GM23248 (cell line): ENCODE measurements around the gene FARP1. TPM values are rescaled to one million over a fixed set of nuclear protein-coding genes. Genes with fewer than 3 reads are reported as not detected.

Experiments
- DNase-seq: peaks from one replicate; pipeline ENCODE4 v3.0.0-alpha.2; 2015
- H2AFZ ChIP-seq: fragments of 200-600 bp; sonication (generic); 2 replicates; pipeline ENCODE4 v1.6.1; 2016; ENCODE audit warnings: antibody characterized with exemption
- H3F3A ChIP-seq: fragments of 200-600 bp; sonication (generic); 2 replicates; pipeline ENCODE4 v1.6.1; 2016; ENCODE audit warnings: mild to moderate bottlenecking, antibody characterized with exemption, mixed run types; ENCODE audit not compliant: insufficient read depth
- H3K27ac ChIP-seq: fragments of 200-600 bp; sonication (generic); 2 replicates; pipeline ENCODE4 v1.5.1; 2016; ENCODE audit warnings: mild to moderate bottlenecking
- H3K27me3 ChIP-seq: fragments of 200-600 bp; sonication (generic); replicated peaks from 2 replicates; pipeline ENCODE4 v1.6.1; 2016; ENCODE audit warnings: mild to moderate bottlenecking; ENCODE audit not compliant: insufficient read depth
- H3K36me3 ChIP-seq: fragments of 200-600 bp; sonication (generic); 2 replicates; pipeline ENCODE4 v1.6.1; 2016; ENCODE audit warnings: low read depth, mild to moderate bottlenecking
- H3K4me1 ChIP-seq: fragments of 200-600 bp; sonication (generic); 2 replicates; pipeline ENCODE4 v1.6.1; 2016; ENCODE audit warnings: mild to moderate bottlenecking; ENCODE audit not compliant: insufficient read depth
- H3K4me2 ChIP-seq: fragments of 200-600 bp; sonication (generic); one replicate; pipeline ENCODE4 v1.6.1; 2016; ENCODE audit warnings: mild to moderate bottlenecking; ENCODE audit not compliant: unreplicated experiment
- H3K4me3 ChIP-seq: fragments of 200-600 bp; sonication (generic); 2 replicates; pipeline ENCODE4 v1.5.1; 2016; ENCODE audit warnings: mild to moderate bottlenecking
- H3K79me2 ChIP-seq: fragments of 200-600 bp; sonication (generic); 2 replicates; pipeline ENCODE4 v1.6.1; 2016; ENCODE audit warnings: mild to moderate bottlenecking; ENCODE audit not compliant: insufficient read depth
- H3K9ac ChIP-seq: fragments of 200-600 bp; sonication (generic); 2 replicates; pipeline ENCODE4 v1.6.1; 2016; ENCODE audit warnings: mild to moderate bottlenecking
- H3K9me2 ChIP-seq: fragments of 200-600 bp; sonication (generic); 2 replicates; pipeline ENCODE4 v1.6.1; 2016; ENCODE audit warnings: mixed run types, mild to moderate bottlenecking, moderate library complexity; ENCODE audit not compliant: insufficient read depth
- H3K9me3 ChIP-seq: fragments of 200-600 bp; sonication (generic); one replicate; pipeline ENCODE4 v1.6.1; 2017; ENCODE audit warnings: low read depth
- H4K20me1 ChIP-seq: fragments of 200-600 bp; sonication (generic); 2 replicates; pipeline ENCODE4 v1.6.0; 2016; ENCODE audit not compliant: insufficient read depth
- EZH2 ChIP-seq: fragments of 200-600 bp; sonication (generic); IDR thresholded peaks from 2 replicates; pipeline ENCODE4 v1.6.1; 2018; ENCODE audit warnings: antibody characterized with exemption, mild to moderate bottlenecking; ENCODE audit not compliant: insufficient read depth, poor library complexity, severe bottlenecking
- EZH2phosphoT487 ChIP-seq: fragments of 200-600 bp; sonication (generic); IDR thresholded peaks from 2 replicates; pipeline ENCODE4 v1.6.1; 2018; ENCODE audit warnings: antibody characterized with exemption, moderate library complexity, mild to moderate bottlenecking, low read depth; ENCODE audit not compliant: insufficient read depth
- WGBS, 2 experiments: methylation state at CpG; one replicate each; pipeline ENCODE4 v1.1.6; 2015 to 2017; ENCODE audit warnings: low lambda C conversion rate in 2 of 2, low coverage in 1 of 2; ENCODE audit errors: missing lambda C conversion rate in 2 of 2; 5-methylcytosine and 5-hydroxymethylcytosine counted together
- in situ Hi-C: fragments of 300-500 bp; cut with MboI; formaldehyde crosslinking; loops from 2 replicates; pipeline ENCODE4 v1.15.0; 2020
- polyA plus RNA-seq: library from polyadenylated mRNA; unstranded; fragments of >200 nt; fragmentation: Nextera tagmentation; extraction: Ambion mirVana; gene quantifications from 2 replicates; pipeline ENCODE4 v1.2.1, GENCODE V29; 2016
- total RNA-seq: library from RNA; depleted of rRNA; stranded (reverse); fragments of >200 nt; shearing (Covaris generic); gene quantifications from 2 replicates; pipeline ENCODE4 v1.2.3, GENCODE V29; 2014

FARP1 gene
- total and polyA plus RNA-seq, 2 experiments from 2014 or later, result 53.7 to 56.6 TPM

- Histone ChIP-seq H3F3A (0 out of 2 replicates have a peak, but pooled peaks cover 5% of the 10 kb centered on the region), H3K4me3 (no peak overlapping the region), H3K9me2 (no peaks in the 10 kb centered on the region), H2AFZ (no peak overlapping the region), H3K27me3 (no peaks in the 10 kb centered on the region), H3K4me1 (peaks cover 6% of the 10 kb centered on the region), H3K36me3 (peaks cover 10% of the 10 kb centered on the region; the same call in 1 of the 2 replicates), H3K79me2 (peaks cover 93% of the 10 kb centered on the region), H4K20me1 (no peaks in the 10 kb centered on the region), H3K4me2 (no peak overlapping the region), H3K9me3 (no peaks in the 10 kb centered on the region), H3K27ac (no peak overlapping the region), H3K9ac (no peak overlapping the region)
- 54 to 59% methylated on average over 3 of the region's 3 CpGs for WGBS, 2 experiments
- no peak for DNase-seq
- in situ Hi-C loops, result loop anchor here (10.0 to 25.0 kb wide), 2 partner anchors 186 to 369 kb away; no protein-coding TSS in a partner anchor
- no peak for TF ChIP-seq EZH2phosphoT487
- no peak for TF ChIP-seq EZH2
Observed at GRCh38 chr13:98468361-98468760, 325.5 kb downstream of the FARP1 start.

- H3K4me1 ChIP-seq, result peaks cover 6% of the 10 kb centered on the region
- H3K4me2 ChIP-seq, result no peak overlapping the region
- no peaks in the 10 kb centered on the region for H3K27me3 ChIP-seq
- no peak overlapping the region for H2AFZ ChIP-seq
- no peaks in the 10 kb centered on the region for H3K9me3 ChIP-seq
- no peak overlapping the region for H3K9ac ChIP-seq
- H3K79me2 ChIP-seq, result peaks cover 93% of the 10 kb centered on the region
- H3K27ac ChIP-seq, result no peak overlapping the region
- H3F3A ChIP-seq, result 0 out of 2 replicates have a peak, but pooled peaks cover 5% of the 10 kb centered on the region
- WGBS, 2 experiments, result 90 to 91% methylated on average over 20 of the region's 20 CpGs
- no peak overlapping the region for H3K4me3 ChIP-seq
- in situ Hi-C loops, result loop anchor here (10.0 to 25.0 kb wide), 2 partner anchors 186 to 368 kb away; no protein-coding TSS in a partner anchor
- TF ChIP-seq EZH2 (no peak), EZH2phosphoT487 (no peak)
- no peak for DNase-seq
- peaks cover 8% of the 10 kb centered on the region; the same call in 1 of the 2 replicates for H3K36me3 ChIP-seq
- no peaks in the 10 kb centered on the region for H4K20me1 ChIP-seq
- H3K9me2 ChIP-seq, result no peaks in the 10 kb centered on the region
Observed at GRCh38 chr13:98468929-98469328, 326.0 kb downstream of the FARP1 start.

- Histone ChIP-seq H2AFZ (no peak overlapping the region), H3F3A (0 out of 2 replicates have a peak, but pooled peaks cover 5% of the 10 kb centered on the region), H3K36me3 (peaks cover 8% of the 10 kb centered on the region; the same call in 1 of the 2 replicates), H3K4me1 (peaks cover 10% of the 10 kb centered on the region), H3K9me3 (no peaks in the 10 kb centered on the region), H3K27me3 (no peaks in the 10 kb centered on the region), H3K9me2 (no peaks in the 10 kb centered on the region), H3K79me2 (peaks cover 93% of the 10 kb centered on the region), H3K27ac (no peak overlapping the region), H3K9ac (no peak overlapping the region), H3K4me3 (no peak overlapping the region), H4K20me1 (no peaks in the 10 kb centered on the region), H3K4me2 (no peak overlapping the region)
- WGBS, 2 experiments, result 87 to 89% methylated on average over 6 of the region's 6 CpGs
- TF ChIP-seq EZH2phosphoT487, result no peak
- no peak for TF ChIP-seq EZH2
- DNase-seq, result no peak
- in situ Hi-C loops, result loop anchor here (25.0 kb wide), 1 partner anchor 366 kb away; no protein-coding TSS in a partner anchor
Observed at GRCh38 chr13:98470920-98471319, 328.0 kb downstream of the FARP1 start.

DNA sequence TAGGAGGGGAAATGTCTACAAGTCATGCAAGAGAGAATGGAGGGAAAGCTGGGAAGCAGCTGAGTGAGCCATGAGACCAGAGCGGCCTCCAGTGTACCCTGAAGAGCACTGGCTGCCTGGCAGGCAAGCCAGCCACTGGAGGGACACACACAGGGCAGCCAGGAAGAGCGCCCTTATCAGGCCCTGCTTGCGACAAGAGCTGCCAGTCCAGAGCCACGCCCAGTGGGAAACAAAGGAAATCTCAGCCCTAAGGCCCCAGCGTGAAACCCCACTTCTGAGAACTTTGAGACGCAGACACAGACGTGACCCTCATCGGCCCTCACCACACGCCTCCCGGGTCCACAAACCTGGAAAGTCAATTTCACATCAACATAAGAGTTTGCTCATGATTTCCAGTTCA, 329.0 kb downstream of the FARP1 start:
- H3K27ac ChIP-seq, result no peak overlapping the region
- H3K4me1 ChIP-seq, result peaks cover 18% of the 10 kb centered on the region
- peaks cover 8% of the 10 kb centered on the region; the same call in 1 of the 2 replicates for H3K36me3 ChIP-seq
- H2AFZ ChIP-seq, result no peak overlapping the region
- in situ Hi-C loops, result loop anchor here (25.0 kb wide), 1 partner anchor 365 kb away; no protein-coding TSS in a partner anchor
- no peak overlapping the region for H3K4me3 ChIP-seq
- H3K9ac ChIP-seq, result no peak overlapping the region
- no peaks in the 10 kb centered on the region for H4K20me1 ChIP-seq
- H3K4me2 ChIP-seq, result no peak overlapping the region
- no peaks in the 10 kb centered on the region for H3K9me3 ChIP-seq
- WGBS, 2 experiments, result 87 to 94% methylated on average over 10 of the region's 10 CpGs
- peaks cover 93% of the 10 kb centered on the region for H3K79me2 ChIP-seq
- no peak for TF ChIP-seq EZH2
- TF ChIP-seq EZH2phosphoT487, result no peak
- no peak for DNase-seq
- no peaks in the 10 kb centered on the region for H3K27me3 ChIP-seq
- no peaks in the 10 kb centered on the region for H3K9me2 ChIP-seq
- H3F3A ChIP-seq, result 0 out of 2 replicates have a peak, but pooled peaks cover 7% of the 10 kb centered on the region
